Stimulated activated CD8-positive, alpha-beta memory T cell treated with anti-CD3 and anti-CD28 coated beads, Interleukin-15, amount 100 ng/mL, for 4 hours (primary cell): ENCODE measurements around the gene NOTUM.
"Not testable (repeated sequence)": the region's sequence is repeated elsewhere in the genome, so short reads cannot be mapped to it uniquely, and the experiment has no call there.

Experiments used
- DNase-seq, 2 donors: peaks; one replicate each; pipeline ENCODE4 v3.0.0-alpha.2; 2020; ENCODE audit warnings: low read depth in 2 of 2

The NOTUM gene

GRCh38 chr17:81957691-81958432 lies 3.1 kb downstream of the NOTUM start:
- DNase-seq, result no peak

GRCh38 chr17:81956607-81957589 lies 4.1 kb downstream of the NOTUM start:
- no peak for DNase-seq

GRCh38 chr17:81955756-81956544 lies 5.0 kb downstream of the NOTUM start:
- no peak for DNase-seq

- no peak for DNase-seq
Measured at GRCh38 chr17:81955058-81955681, 5.8 kb downstream of the NOTUM start.

GRCh38 chr17:81954131-81955057 lies 6.6 kb downstream of the NOTUM start:
- no peak for DNase-seq

GRCh38 chr17:81953443-81953842 lies 7.5 kb downstream of the NOTUM start:
- not testable (repeated sequence) for DNase-seq

- DNase-seq, result no peak
Measured at GRCh38 chr17:81952792-81953228, 8.2 kb downstream of the NOTUM start.

- no peak for DNase-seq
Measured at GRCh38 chr17:81951785-81952684, 9.0 kb downstream of the NOTUM start.

- no peak for DNase-seq
Measured at GRCh38 chr17:81950501-81950900, 10.5 kb downstream of the NOTUM start.

- DNase-seq, result no peak
Measured at GRCh38 chr17:81948635-81949378, 12.2 kb downstream of the NOTUM start.

GRCh38 chr17:81947189-81947588 lies 13.8 kb downstream of the NOTUM start, which contains the start of gene MYADML2:
TSS of gene MYADML2 (minus strand) at chr17:81947233. CDS start at chr17:81941741, 5,492 bp downstream.
- no peak for DNase-seq

GRCh38 chr17:81944858-81945257 lies 16.1 kb downstream of the NOTUM start:
- no peak for DNase-seq

- no peak for DNase-seq
Measured at GRCh38 chr17:81942167-81942553, 18.8 kb downstream of the NOTUM start.

- no peak for DNase-seq
Measured at GRCh38 chr17:81941484-81942166, 19.4 kb downstream of the NOTUM start.

- no peak for DNase-seq
Measured at GRCh38 chr17:81940538-81941483, 20.2 kb downstream of the NOTUM start.

- no peak for DNase-seq
Measured at GRCh38 chr17:81939881-81940385, 21.1 kb downstream of the NOTUM start.
